Activated CD4-positive, alpha-beta T cell treated with anti-CD3 and anti-CD28 coated beads, Interleukin-2, Interleukin-6, amounts not matched to agents 100 ng/mL and 50 ng/mL, durations not matched to agents 16 hours and 8 hours (primary cell): ENCODE results near the gene ANKRD9.

Source experiments
- DNase-seq: peaks from one replicate; pipeline ENCODE4 v3.0.0-alpha.2; 2020

The ANKRD9 gene

DNA sequence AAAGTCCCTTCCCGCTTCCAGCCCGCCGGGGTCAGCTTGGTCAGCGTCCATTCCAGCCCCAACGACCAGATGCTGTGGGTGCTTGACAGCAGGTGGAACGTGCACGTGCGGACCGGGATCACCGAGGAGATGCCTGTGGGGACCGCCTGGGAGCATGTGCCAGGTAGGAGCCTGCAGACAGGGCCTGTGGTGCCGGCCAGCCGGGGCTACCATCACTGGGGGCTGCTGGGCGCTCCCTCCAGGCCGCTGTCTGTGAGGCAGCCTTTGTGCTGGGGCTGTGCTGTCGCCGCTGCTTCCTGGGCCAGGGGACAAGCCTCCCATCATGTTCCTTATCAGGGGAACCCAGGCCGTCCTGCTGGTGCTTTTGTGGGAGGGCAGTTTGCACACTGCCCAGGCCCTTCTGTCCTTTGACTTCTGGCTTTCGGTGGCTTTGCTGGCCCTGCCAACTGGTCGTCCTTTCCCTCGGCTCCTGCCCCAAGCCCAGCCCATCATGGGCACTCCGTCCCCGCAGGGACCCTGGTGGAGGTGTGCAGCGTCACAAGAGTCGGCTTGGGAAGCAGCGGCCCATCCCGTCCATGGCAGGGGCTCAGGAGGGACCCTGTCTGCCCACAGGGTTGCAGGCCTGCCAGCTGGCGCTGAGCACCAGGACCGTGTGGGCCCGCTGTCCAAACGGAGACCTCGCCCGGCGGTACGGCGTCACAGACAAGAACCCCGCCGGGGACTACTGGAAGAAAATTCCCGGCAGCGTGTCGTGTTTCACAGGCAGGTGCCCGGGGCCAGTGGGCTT is 12.4 kb downstream of the ANKRD9 start:
- DNase-seq: no peak

DNA sequence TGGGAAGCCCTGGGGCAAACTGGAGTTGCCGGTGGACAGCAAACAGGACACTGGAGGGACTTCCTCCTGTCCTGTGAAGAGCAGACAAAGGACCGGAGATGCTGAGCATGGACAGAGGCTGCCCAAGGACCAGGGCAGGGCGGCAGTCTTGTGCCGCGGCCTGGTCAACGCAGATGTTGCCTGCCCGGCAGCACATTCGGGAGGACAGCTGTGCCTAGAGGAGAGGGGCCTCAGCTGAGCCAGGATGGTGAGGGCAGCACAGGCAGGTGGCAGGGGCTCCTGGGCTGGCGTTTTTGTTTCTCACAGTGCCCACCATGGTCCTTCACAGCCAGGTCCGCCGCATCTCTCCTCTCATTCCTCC is 13.3 kb downstream of the ANKRD9 start:
- no peak for DNase-seq

GRCh38 chr14:102495491-102496330 is 13.9 kb downstream of the ANKRD9 start:
- no peak for DNase-seq

DNA sequence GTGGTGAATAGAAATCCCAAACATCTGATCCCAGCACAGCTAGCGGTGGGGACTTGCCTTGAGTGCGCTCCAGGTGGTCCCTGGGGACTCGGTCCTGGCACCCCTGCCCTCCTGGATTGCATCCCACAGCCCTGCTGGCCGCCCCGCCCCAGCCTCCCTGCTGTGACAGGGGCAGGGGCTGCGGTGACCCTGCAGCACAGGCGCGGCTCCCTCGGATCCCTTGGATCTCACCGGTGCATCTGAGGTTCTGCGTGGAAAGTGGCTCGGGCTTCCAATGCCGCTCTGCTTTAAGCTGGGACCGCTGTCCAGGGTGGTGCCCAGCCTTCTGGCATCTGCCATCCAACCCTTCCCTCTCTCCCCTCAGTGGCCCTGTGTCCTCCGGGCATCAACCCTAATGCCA is 16.0 kb downstream of the ANKRD9 start:
- no peak for DNase-seq

DNA sequence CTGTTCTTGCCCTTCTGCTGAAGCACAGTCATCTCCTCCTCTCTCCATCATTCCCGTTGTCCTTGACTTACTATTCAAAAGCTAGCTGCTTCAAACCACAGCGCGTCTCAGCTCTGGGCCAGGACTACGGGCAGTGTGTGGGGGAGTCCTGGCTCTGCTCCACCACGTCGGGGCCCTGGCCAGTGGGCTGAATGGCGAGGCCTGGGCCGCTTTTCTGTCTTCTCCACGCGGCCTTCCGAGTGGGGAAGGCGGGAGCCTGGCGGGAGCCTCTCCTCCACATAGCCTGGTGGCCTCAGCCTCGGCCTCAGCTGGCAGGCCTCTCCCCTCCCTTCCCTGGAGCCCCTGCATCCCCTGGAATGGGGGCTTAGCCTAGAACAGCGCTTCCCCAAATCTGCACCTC is 16.5 kb downstream of the ANKRD9 start:
- DNase-seq: no peak

GRCh38 chr14:102492531-102492910 is 17.1 kb downstream of the ANKRD9 start:
- DNase-seq: no peak

- DNase-seq: no peak
Observed at GRCh38 chr14:102491786-102492530, 17.6 kb downstream of the ANKRD9 start.

GRCh38 chr14:102491366-102491765 is 18.2 kb downstream of the ANKRD9 start:
- no peak for DNase-seq

- DNase-seq: no peak
Observed at GRCh38 chr14:102490456-102490855, 19.1 kb downstream of the ANKRD9 start.

DNA sequence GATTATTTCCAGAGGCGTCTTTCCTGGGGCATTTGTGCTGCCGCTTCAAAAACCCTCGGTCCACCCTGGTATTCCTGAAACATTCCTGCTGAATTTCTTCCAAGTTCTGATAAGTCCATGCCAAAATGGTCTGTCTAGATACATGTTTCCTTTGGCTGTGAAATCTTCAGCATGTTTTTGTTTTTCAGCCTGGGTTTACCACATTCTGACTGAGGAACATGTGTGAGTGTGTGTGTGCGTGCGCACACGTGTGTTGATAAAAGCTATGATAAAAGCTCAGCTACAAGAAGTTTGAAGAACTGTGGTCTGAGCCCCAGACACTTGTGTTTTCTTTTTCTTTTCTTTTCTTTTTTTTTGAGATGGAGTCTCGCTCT is 22.4 kb downstream of the ANKRD9 start:
- DNase-seq: no peak

DNA sequence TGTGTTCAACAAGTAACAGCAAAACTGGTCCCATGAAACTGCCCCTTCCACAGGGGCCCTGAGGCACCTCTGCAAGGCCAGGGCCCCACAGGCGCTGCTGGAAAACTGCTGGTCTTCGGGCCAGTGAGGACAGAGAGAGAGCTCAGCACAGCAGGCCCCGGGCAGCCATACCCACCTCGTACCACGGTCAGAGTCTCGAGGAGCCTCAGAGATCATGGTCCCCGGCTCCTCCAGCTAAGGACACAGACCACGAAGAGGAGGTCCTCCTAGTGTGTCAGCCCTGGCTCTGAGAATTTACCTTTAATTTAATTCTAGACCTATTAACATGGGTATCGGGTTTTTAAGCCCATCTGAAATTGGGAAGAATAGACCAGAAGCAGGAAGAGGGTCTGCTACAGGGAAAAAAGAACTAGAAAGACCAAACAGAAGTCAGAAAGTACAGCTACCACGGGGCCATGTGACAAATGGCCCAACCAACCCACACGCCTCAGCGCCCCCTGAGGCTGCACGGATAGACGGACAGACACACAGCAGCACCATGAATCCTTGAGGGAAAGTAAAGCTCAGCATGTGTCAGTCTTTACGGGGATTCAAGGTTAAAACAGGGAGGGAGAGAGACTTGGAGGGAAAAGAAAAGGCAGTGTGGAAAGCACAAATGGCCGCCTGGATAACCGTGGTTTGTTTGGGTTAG is 22.9 kb downstream of the ANKRD9 start:
- no peak for DNase-seq

DNA sequence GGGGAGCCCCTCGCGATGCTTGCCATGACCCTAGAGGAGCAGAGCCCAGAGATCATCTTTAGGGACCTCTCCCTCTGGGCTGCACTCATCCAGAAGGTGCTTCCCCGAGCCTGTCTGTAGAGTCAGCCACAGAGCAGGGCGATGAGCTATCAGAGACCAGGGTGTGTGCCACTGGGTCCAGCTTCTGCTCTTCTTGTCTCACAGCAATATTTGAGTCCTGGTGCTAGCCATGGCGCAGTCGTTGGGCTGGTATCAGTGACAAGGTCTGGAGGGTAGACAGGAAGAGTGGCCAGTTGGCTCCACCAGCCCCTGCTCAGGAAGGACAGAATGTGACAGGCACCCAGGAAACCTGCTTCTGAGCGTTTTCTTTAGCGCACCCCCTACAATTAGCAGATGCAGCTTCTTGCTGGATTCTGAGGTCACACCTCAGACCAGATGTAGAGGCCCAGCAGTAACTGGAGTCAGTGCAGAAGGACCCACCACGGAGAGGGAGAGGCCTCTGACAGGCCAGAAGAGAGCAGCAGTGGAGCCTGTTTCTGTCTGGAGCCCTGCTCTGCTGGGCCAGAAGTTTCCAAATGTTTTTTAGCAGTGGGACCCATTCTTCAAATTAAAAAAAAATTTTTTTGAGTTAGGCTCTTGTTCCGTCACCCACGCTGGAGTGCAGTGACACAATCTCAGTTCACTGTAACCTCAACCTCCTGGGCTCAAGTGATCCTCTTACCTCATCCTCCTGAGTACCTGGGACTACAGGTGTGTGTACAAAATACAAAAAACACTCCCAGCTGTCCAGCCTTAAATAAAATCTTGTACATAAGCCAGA is 23.7 kb downstream of the ANKRD9 start:
- DNase-seq: no peak

- DNase-seq: no peak
Observed at GRCh38 chr14:102484316-102484715, 25.3 kb downstream of the ANKRD9 start.

- no peak for DNase-seq
Observed at GRCh38 chr14:102481791-102482238, 27.8 kb downstream of the ANKRD9 start.

DNA sequence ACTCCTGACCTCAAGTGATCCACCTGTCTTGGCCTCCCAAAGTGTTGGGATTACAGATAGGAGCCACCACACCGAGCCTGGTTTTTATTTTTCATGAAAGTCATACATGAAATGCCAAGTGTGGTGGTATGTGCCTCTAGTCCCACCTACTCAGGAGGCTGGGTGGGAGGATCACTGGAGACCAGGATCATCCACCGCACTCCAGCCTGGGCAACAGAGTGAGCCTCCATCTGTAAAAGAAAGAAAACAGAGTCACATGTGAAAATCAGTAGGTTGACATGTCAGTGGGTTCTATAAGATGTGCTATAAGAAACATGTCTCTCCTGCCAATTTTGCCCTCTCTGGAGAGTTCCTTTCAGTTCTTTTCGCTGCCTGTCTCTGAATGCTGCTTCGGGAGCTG is 28.2 kb downstream of the ANKRD9 start:
- DNase-seq: no peak

DNA sequence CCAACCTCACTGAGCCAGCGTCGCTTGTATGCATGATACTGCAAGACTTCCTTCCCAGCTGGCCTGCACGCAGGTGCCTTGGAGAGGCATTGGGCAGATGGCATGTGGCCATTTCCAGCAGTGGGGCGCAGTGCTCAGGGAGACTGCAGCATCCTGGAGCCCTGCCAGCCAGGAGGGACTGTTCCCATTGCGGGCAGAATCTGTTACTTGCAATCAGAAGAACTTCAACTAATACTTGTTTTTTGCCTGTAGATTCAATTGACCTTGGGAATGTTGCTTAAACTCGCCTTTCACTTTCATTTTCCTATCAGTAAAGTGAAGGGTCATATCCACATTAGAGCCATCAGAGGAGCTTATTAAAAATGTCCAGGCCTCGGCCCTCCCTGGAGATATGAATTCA is 29.8 kb downstream of the ANKRD9 start:
- DNase-seq: no peak

DNA sequence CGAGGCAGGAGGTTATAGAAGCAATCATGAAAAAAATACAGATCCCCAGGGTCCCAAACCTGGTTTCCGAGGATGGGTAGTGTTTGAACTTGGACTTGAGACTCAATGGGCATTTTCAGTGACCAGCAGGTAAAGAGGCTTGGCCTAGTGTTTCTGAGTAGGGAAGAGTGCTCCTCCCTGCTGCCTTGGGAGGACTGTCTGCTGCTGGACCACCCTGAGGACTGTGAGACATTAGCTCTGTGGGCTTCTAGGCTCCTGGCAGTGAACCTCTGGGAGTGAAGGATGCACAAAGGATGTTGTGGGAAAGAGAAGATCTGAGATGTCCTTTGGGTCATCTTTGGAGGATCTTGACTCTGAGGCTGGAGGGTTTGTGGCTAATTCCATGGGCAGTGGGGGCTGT is 30.5 kb downstream of the ANKRD9 start:
- DNase-seq: no peak

DNA sequence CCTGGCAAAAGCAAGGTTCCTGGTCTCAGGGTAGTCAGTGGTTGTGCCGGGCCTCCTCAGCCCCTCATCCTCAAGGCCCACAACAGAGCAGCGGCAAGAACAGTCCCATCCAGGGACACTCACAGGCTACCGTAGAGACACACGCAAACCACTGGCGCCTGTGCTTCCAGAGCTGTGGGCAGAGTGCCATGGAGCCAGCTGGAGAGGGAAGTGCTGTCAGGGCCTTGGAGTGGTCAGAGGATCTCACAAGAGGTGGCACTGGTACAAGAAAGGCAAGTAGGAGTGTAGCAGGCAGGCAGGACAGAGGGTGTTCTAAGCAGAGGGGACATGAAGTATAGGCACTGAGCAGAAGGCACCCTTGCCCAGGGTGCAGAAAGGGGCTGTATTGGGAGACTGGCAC is 34.6 kb downstream of the ANKRD9 start:
- DNase-seq: no peak

DNA sequence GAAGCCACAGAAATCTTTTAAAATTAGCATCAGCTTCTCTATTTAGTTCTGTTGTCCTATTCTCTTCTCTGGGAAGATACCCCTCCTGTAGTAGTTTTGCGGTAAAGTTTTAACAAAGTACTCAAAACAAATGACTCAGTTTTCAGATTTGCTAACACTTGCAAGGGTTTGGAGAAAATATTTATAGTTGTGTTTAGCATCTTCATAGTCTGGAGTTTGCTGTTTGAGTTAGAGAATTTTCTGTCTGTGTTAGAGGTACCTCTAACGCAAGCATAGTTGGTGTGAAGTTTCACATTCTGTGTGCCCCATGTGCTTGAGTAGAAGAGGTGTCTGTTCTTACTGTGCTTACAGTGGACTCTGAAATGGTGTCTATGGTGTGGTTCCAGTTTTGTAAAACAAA is 36.0 kb downstream of the ANKRD9 start:
- no peak for DNase-seq

DNA sequence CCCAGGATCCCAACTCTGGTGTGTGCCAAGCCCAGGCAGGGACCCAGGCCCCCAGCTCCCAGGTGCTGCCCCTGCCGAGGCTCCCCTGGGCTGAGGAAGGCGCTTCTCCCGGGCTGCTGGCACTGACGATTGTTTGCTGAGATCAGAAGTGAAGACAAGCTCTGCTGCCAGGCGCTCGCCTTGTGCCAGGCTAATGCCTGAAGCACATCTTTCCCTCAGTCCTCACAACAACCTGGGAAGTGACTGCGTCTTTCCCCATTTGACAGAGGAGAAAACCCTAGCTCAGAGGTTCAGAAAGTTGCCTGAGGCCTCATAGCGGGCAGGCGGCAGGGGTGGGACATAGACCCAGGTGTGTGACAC is 36.8 kb downstream of the ANKRD9 start:
- no peak for DNase-seq

GRCh38 chr14:102471921-102472790 is 37.4 kb downstream of the ANKRD9 start:
- DNase-seq: no peak
